Adipocyte (in vitro differentiated cells): Measurements from ENCODE around the gene MAGI1.

Experiments used
- DNase-seq: peaks from one replicate; pipeline ENCODE4 v3.0.0-alpha.2; 2015; ENCODE audit warnings: low read depth
- H3K27me3 ChIP-seq: replicated peaks from 2 replicates; pipeline ENCODE4 v1.7.0; 2013; ENCODE audit warnings: mild to moderate bottlenecking, low read length, moderate library complexity; ENCODE audit not compliant: control insufficient read depth, insufficient read depth
- H3K36me3 ChIP-seq: 2 replicates; pipeline ENCODE4 v1.7.0; 2013; ENCODE audit warnings: low read length, mild to moderate bottlenecking, moderate library complexity; ENCODE audit not compliant: control insufficient read depth, insufficient read depth, severe bottlenecking
- H3K4me1 ChIP-seq: 2 replicates; pipeline ENCODE4 v1.7.0; 2013; ENCODE audit warnings: mild to moderate bottlenecking, low read length, moderate library complexity; ENCODE audit not compliant: control insufficient read depth, insufficient read depth
- H3K4me3 ChIP-seq: 2 replicates; pipeline ENCODE4 v1.7.0; 2013; ENCODE audit warnings: mild to moderate bottlenecking, low read length, moderate library complexity
- H3K9ac ChIP-seq: 2 replicates; pipeline ENCODE4 v1.7.0; 2013; ENCODE audit warnings: mild to moderate bottlenecking, low read length, moderate library complexity
- H3K9me3 ChIP-seq: 2 replicates; pipeline ENCODE4 v1.7.0; 2013; ENCODE audit warnings: mild to moderate bottlenecking, low read length, moderate library complexity; ENCODE audit not compliant: control insufficient read depth

The MAGI1 gene

GRCh38 chr3:66038384-66038725 lies 363 bp downstream of the MAGI1 start:
- peak; percentile 89 for DNase-seq

GRCh38 chr3:66037986-66038369 lies 740 bp downstream of the MAGI1 start:
- Histone ChIP-seq H3K4me1 (peaks cover 43% of the 10 kb centered on the region), H3K9ac (peak overlapping the region; percentile 91), H3K27me3 (no peaks in the 10 kb centered on the region), H3K4me3 (peak overlapping the region; percentile 98), H3K36me3 (no peaks in the 10 kb centered on the region), H3K9me3 (no peaks in the 10 kb centered on the region)
- DNase-seq, result peak; percentile 59

More at GRCh38 chr3:66038384-66038725, 363 bp downstream of the MAGI1 start:
- Histone ChIP-seq H3K36me3 (no peaks in the 10 kb centered on the region), H3K4me3 (peak overlapping the region; percentile 98), H3K27me3 (no peaks in the 10 kb centered on the region), H3K9me3 (no peaks in the 10 kb centered on the region), H3K4me1 (peaks cover 44% of the 10 kb centered on the region), H3K9ac (peak overlapping the region; percentile 91)

- Histone ChIP-seq H3K27me3 (no peaks in the 10 kb centered on the region), H3K4me3 (peak overlapping the region; percentile 98), H3K4me1 (peaks cover 38% of the 10 kb centered on the region), H3K9me3 (no peaks in the 10 kb centered on the region), H3K9ac (peak overlapping the region; percentile 91), H3K36me3 (no peaks in the 10 kb centered on the region)
- peak; percentile 78 for DNase-seq
These were observed 1.3 kb downstream of the MAGI1 start for GRCh38 chr3:66037330-66037985.

- H3K9me3 ChIP-seq, result no peaks in the 10 kb centered on the region
- no peaks in the 10 kb centered on the region for H3K36me3 ChIP-seq
- peak overlapping the region; percentile 91 for H3K9ac ChIP-seq
- peak; percentile 42 for DNase-seq
- H3K27me3 ChIP-seq, result no peaks in the 10 kb centered on the region
- H3K4me1 ChIP-seq, result peaks cover 30% of the 10 kb centered on the region
- peak overlapping the region; percentile 98 for H3K4me3 ChIP-seq
These were observed 2.1 kb downstream of the MAGI1 start for GRCh38 chr3:66036586-66037148.

- DNase-seq, result no peak
- H3K4me1 ChIP-seq, result peaks cover 23% of the 10 kb centered on the region
- H3K9me3 ChIP-seq, result no peaks in the 10 kb centered on the region
- no peaks in the 10 kb centered on the region for H3K27me3 ChIP-seq
- H3K36me3 ChIP-seq, result no peaks in the 10 kb centered on the region
- peak overlapping the region; percentile 98 for H3K4me3 ChIP-seq
- peak overlapping the region; percentile 91 for H3K9ac ChIP-seq
These were observed 2.8 kb downstream of the MAGI1 start for GRCh38 chr3:66035763-66036477.

GRCh38 chr3:66033241-66034138 lies 5.2 kb downstream of the MAGI1 start:
- H3K36me3 ChIP-seq, result no peaks in the 10 kb centered on the region

DNA sequence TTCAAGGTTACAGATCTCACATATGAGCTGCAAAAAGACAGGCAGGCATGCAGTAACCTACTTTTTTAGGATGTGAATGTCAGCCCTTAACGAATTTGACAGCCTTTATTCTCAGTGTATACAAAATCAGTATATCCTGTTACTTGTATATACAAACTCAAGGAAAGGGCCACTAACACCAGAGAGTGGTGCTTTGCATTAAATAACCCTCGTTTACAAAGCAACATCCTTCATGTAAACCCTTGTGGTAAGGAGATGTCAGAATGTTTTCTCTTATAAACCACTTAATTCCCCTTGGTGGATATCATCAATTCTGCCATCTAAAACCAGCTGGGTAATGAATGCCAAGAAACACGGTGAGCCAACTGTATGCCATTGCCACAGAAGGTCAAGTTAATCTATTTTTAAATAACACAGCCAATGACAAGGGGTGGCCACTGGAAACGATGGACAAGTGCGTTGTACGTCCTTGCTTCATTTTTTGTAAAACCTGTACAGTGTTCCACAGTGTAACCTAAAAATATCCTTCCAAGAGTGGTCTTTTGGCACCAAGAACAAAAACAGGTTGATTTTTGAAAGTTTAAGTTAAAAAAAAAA lies 7.5 kb downstream of the MAGI1 start:
- Histone ChIP-seq H3K36me3 (no peaks in the 10 kb centered on the region), H3K27me3 (no peaks in the 10 kb centered on the region), H3K9ac (no peak overlapping the region), H3K4me3 (no peak overlapping the region), H3K9me3 (no peaks in the 10 kb centered on the region), H3K4me1 (peaks cover 2% of the 10 kb centered on the region)
- no peak for DNase-seq

More at GRCh38 chr3:66033241-66034138, 5.2 kb downstream of the MAGI1 start:
- no peaks in the 10 kb centered on the region for H3K27me3 ChIP-seq
- no peak overlapping the region for H3K9ac ChIP-seq
- H3K9me3 ChIP-seq, result no peaks in the 10 kb centered on the region
- no peak for DNase-seq
- no peak overlapping the region for H3K4me3 ChIP-seq
- peaks cover 10% of the 10 kb centered on the region for H3K4me1 ChIP-seq

GRCh38 chr3:66029443-66029842 lies 9.3 kb downstream of the MAGI1 start:
- Histone ChIP-seq H3K36me3 (no peaks in the 10 kb centered on the region), H3K4me3 (no peak overlapping the region)
- no peak for DNase-seq

GRCh38 chr3:66029014-66029413 lies 9.7 kb downstream of the MAGI1 start:
- no peaks in the 10 kb centered on the region for H3K9me3 ChIP-seq
- H3K4me1 ChIP-seq, result no peaks in the 10 kb centered on the region
- H3K4me3 ChIP-seq, result no peak overlapping the region
- H3K9ac ChIP-seq, result no peak overlapping the region
- H3K27me3 ChIP-seq, result no peaks in the 10 kb centered on the region
- H3K36me3 ChIP-seq, result no peaks in the 10 kb centered on the region
- DNase-seq, result no peak

More at GRCh38 chr3:66029443-66029842, 9.3 kb downstream of the MAGI1 start:
- H3K9ac ChIP-seq, result no peak overlapping the region
- H3K4me1 ChIP-seq, result no peaks in the 10 kb centered on the region
- no peaks in the 10 kb centered on the region for H3K9me3 ChIP-seq
- H3K27me3 ChIP-seq, result no peaks in the 10 kb centered on the region

DNA sequence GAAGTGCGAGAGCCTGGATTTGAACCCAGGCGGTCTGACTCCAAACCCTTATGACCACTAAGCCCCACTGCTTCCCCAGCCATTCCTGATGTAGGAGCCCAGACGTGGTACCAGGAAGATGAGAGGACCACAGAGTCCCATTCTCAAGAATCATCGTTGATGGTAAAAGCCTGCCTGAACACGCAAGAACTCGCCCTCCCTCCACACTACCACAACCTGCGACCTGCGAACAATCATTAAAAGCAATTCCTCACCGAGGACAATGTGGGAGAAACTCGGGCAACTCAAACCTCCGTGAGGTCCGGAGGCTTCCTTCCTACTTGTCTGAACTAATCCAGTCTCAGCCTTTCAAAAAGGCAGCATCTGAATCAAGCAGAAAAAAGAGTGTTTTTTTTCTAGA lies 10.3 kb downstream of the MAGI1 start:
- Histone ChIP-seq H3K4me1 (peaks cover 4% of the 10 kb centered on the region), H3K36me3 (no peaks in the 10 kb centered on the region), H3K4me3 (no peak overlapping the region), H3K9me3 (no peaks in the 10 kb centered on the region), H3K9ac (no peak overlapping the region), H3K27me3 (no peaks in the 10 kb centered on the region)
- DNase-seq, result no peak
